GM21825 (cell line): Measurements from ENCODE around the gene KLHL34.

Experiments
- ATAC-seq: cut with Tn5 transposase; IDR thresholded peaks from one replicate; pipeline ENCODE4 v1.9.1; 2021; ENCODE audit warnings: mild to moderate bottlenecking, moderate library complexity; ENCODE audit not compliant: unreplicated experiment

Gene KLHL34

GRCh38 chrX:21658152-21658737 lies at the start of gene KLHL34:
KLHL34 (minus strand) TSS chrX:21658330; CDS start chrX:21657788, 542 bp downstream.
- ATAC-seq, result no peak

- no peak for ATAC-seq
These were observed 47.1 kb upstream of the KLHL34 start for GRCh38 chrX:21705225-21705624.

GRCh38 chrX:21702725-21703124 lies 44.6 kb upstream of the KLHL34 start:
- no peak for ATAC-seq

- ATAC-seq, result no peak
These were observed 42.8 kb upstream of the KLHL34 start for GRCh38 chrX:21700967-21701366.

GRCh38 chrX:21700275-21700674 lies 42.1 kb upstream of the KLHL34 start:
- no peak for ATAC-seq

- no peak for ATAC-seq
These were observed 41.0 kb upstream of the KLHL34 start for GRCh38 chrX:21699136-21699535.

- no peak for ATAC-seq
These were observed 40.1 kb upstream of the KLHL34 start for GRCh38 chrX:21698272-21698671.

- no peak for ATAC-seq
These were observed 33.4 kb upstream of the KLHL34 start for GRCh38 chrX:21691512-21692018.

GRCh38 chrX:21683941-21684340 lies 25.8 kb upstream of the KLHL34 start:
- ATAC-seq, result no peak

- no peak for ATAC-seq
These were observed 20.0 kb upstream of the KLHL34 start for GRCh38 chrX:21678048-21678612.

GRCh38 chrX:21675931-21676330 lies 17.8 kb upstream of the KLHL34 start:
- no peak for ATAC-seq

- ATAC-seq, result no peak
These were observed 16.5 kb upstream of the KLHL34 start for GRCh38 chrX:21674430-21675186.

- ATAC-seq, result no peak
These were observed 8.5 kb upstream of the KLHL34 start for GRCh38 chrX:21666679-21667078.

- ATAC-seq, result no peak
These were observed 8.1 kb upstream of the KLHL34 start for GRCh38 chrX:21666252-21666651.

- ATAC-seq, result no peak
These were observed 4.6 kb upstream of the KLHL34 start for GRCh38 chrX:21662761-21663160.

- no peak for ATAC-seq
These were observed 3.2 kb upstream of the KLHL34 start for GRCh38 chrX:21661316-21661715.

- ATAC-seq, result no peak
These were observed 2.0 kb upstream of the KLHL34 start for GRCh38 chrX:21660156-21660555.

- no peak for ATAC-seq
These were observed 1.2 kb upstream of the KLHL34 start for GRCh38 chrX:21659320-21659719.

GRCh38 chrX:21658746-21659145 lies 616 bp upstream of the KLHL34 start:
- no peak for ATAC-seq

- ATAC-seq, result no peak
These were observed 595 bp downstream of the KLHL34 start for GRCh38 chrX:21657318-21658151.
